ENCODE measurements around the gene GIN1. TPM values are rescaled to one million over a fixed set of nuclear protein-coding genes. Genes with fewer than 3 reads are reported as not detected.

Gene GIN1
- 3.9 to 6.4 TPM (median 4.3 TPM) in 5 replicates for total RNA-seq (2022; extraction: Qiagen RNA extraction; ENCODE audit: low read depth)

DNA sequence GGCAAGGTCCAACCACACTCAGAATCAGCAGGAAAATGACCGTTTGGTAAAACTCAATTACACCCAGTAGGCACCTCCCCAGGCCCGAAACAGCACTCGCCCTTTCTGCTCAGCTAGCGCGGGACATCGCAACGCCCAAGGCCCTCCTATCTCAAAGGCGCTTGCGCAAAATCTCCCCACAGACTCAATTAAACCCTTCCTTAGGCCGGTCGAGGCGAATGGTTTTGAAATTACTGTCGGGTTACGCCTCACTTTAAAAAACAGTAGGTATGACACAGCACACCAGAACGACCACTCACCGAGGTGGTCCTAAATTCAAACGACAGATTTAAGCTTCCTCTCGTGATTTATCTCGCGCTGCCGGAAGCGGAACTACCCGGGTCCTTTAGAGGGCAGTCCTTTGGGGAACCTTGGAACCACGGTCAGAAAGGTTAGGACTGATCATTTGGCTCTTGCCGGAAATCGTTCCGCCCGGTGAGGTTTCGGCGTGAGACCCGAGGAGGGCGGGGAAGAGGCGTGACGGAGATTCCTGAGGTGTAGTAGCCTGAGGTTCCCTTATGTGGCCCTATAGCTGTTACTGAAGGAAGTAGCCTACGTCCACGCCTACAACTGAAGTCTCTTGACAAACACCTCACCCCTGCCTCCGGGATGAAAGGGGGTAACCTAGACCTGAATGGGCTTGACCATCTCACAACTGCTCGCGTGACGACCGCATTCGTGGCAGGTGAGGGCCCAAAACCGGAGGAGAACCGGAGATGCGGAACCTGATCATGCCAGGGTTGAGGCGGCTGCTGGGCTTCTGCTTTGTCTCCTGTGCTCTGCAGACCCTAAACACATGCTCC, at the start of gene GIN1, which contains the start of gene PPIP5K2:
Gene GIN1, minus strand, starts transcription at position 374 of the 842 bp plus-strand sequence. CDS start 11,431 bp downstream, outside the sequence.
Gene PPIP5K2, plus strand, starts transcription at position 537 of the 842 bp plus-strand sequence. CDS start 9,289 bp downstream, outside the sequence.

Other genes starting within 250 kb of the GIN1 start
- gene PPIP5K2, start 163 bp upstream of the GIN1 start, total RNA-seq (2022; extraction: Qiagen RNA extraction; ENCODE audit: low read depth): 17.9 to 27.2 TPM (median 23.5 TPM) in 5 replicates
- 18.5 to 20.2 TPM (median 19.9 TPM) in 5 replicates for gene MACIR, start 138.6 kb upstream of the GIN1 start, total RNA-seq (2022; extraction: Qiagen RNA extraction; ENCODE audit: low read depth)

Data from A549 treated with CpdA at 1 μM for 4 hours (cell line).